DND-41 (cell line): Measurements from ENCODE around the gene ITPR3.

Source experiments
- EZH2 ChIP-seq: IDR thresholded peaks from 3 replicates; pipeline ENCODE4 v1.6.1; 2012; ENCODE audit warnings: borderline replicate concordance, low read depth, mild to moderate bottlenecking, moderate library complexity, low read length, inconsistent platforms; ENCODE audit not compliant: severe bottlenecking
- TF ChIP-seq, protein P1 (sequence below): IDR thresholded peaks from 2 replicates; pipeline ENCODE4 v1.5.1; 2012; ENCODE audit warnings: borderline replicate concordance, low read length, moderate library complexity, mild to moderate bottlenecking; ENCODE audit not compliant: poor library complexity, severe bottlenecking; ENCODE audit errors: extremely low read depth

DNA sequence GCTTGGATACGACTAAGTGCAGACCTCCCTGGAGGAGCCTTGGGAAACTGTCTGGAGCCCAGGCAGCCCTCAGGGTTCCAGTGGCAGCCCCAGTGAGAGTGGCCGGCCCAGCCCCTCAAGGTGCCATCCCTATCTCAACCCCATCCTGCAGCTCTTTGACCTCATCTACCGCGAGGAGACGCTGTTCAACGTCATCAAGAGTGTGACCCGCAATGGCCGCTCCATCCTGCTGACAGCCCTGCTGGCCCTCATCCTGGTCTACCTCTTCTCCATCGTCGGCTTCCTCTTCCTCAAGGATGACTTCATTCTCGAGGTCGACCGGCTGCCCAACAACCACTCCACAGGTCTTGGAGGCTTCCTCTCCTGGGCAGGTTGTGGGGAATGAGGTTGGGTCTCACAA, 69.6 kb downstream of the ITPR3 start:
- TF ChIP-seq, protein P1, sequence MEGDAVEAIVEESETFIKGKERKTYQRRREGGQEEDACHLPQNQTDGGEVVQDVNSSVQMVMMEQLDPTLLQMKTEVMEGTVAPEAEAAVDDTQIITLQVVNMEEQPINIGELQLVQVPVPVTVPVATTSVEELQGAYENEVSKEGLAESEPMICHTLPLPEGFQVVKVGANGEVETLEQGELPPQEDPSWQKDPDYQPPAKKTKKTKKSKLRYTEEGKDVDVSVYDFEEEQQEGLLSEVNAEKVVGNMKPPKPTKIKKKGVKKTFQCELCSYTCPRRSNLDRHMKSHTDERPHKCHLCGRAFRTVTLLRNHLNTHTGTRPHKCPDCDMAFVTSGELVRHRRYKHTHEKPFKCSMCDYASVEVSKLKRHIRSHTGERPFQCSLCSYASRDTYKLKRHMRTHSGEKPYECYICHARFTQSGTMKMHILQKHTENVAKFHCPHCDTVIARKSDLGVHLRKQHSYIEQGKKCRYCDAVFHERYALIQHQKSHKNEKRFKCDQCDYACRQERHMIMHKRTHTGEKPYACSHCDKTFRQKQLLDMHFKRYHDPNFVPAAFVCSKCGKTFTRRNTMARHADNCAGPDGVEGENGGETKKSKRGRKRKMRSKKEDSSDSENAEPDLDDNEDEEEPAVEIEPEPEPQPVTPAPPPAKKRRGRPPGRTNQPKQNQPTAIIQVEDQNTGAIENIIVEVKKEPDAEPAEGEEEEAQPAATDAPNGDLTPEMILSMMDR: no peak
- no peak for TF ChIP-seq EZH2
